ENCODE data around the gene CATSPER3. TPM values are rescaled to one million over a fixed set of nuclear protein-coding genes. Genes with fewer than 3 reads are reported as not detected.

The CATSPER3 gene
- total and polyA plus RNA-seq, 2 of the 13 experiments (the other 11 are each of a cell fraction or from before 2014, with no cell fraction given): 0.33 to 0.37 TPM

- CTCF ChIA-PET (ENCODE audit: low intra/inter-chr PET ratio, low total read pairs): no interaction called here
- ATAC-seq: peak; percentile 85
- TF ChIP-seq, protein P1, sequence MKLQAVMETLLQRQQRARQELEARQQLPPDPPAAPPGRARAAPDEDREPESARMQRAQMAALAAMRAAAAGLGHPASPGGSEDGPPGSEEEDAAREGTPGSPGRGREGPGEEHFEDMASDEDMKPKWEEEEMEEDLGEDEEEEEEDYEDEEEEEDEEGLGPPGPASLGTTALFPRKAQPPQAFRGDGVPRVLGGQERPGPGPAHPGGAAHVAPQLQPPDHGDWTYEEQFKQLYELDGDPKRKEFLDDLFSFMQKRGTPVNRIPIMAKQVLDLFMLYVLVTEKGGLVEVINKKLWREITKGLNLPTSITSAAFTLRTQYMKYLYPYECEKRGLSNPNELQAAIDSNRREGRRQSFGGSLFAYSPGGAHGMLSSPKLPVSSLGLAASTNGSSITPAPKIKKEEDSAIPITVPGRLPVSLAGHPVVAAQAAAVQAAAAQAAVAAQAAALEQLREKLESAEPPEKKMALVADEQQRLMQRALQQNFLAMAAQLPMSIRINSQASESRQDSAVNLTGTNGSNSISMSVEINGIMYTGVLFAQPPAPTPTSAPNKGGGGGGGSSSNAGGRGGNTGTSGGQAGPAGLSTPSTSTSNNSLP (IDR thresholded peaks at IDR 0.05; ENCODE audit: low read depth, low read length): peak; percentile 97
- TF ChIP-seq SMC3 (IDR thresholded peaks at IDR 0.05; ENCODE audit: low read length) (0 out of 2 replicates have a peak, but pooled peaks have one; percentile 12), POLR2G (IDR thresholded peaks at IDR 0.05; ENCODE audit: low read depth, low read length) (no peak), FOXK1 (CRISPR knock-in tag; IDR thresholded peaks at IDR 0.05; ENCODE audit: borderline replicate concordance, low read depth) (peak; percentile 45; the same call in 1 of the 2 replicates), CBX5 (CRISPR knock-in tag; IDR thresholded peaks at IDR 0.05; ENCODE audit: borderline replicate concordance) (0 out of 2 replicates have a peak, but pooled peaks have one; percentile 32), ZNF768 (CRISPR knock-in tag; IDR thresholded peaks at IDR 0.05) (no peak), CBX2 (IDR thresholded peaks at IDR 0.05; ENCODE audit: low read depth, low read length) (no peak), CBX2 (CRISPR knock-in tag; IDR thresholded peaks at IDR 0.05; ENCODE audit: low read depth) (no peak), ARID5B (CRISPR knock-in tag; IDR thresholded peaks at IDR 0.05) (peak; percentile 86)
- TF ChIP-seq, protein P2, sequence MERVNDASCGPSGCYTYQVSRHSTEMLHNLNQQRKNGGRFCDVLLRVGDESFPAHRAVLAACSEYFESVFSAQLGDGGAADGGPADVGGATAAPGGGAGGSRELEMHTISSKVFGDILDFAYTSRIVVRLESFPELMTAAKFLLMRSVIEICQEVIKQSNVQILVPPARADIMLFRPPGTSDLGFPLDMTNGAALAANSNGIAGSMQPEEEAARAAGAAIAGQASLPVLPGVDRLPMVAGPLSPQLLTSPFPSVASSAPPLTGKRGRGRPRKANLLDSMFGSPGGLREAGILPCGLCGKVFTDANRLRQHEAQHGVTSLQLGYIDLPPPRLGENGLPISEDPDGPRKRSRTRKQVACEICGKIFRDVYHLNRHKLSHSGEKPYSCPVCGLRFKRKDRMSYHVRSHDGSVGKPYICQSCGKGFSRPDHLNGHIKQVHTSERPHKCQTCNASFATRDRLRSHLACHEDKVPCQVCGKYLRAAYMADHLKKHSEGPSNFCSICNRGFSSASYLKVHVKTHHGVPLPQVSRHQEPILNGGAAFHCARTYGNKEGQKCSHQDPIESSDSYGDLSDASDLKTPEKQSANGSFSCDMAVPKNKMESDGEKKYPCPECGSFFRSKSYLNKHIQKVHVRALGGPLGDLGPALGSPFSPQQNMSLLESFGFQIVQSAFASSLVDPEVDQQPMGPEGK (CRISPR knock-in tag; IDR thresholded peaks at IDR 0.05): 0 out of 2 replicates have a peak, but pooled peaks have one; percentile 26
- TF ChIP-seq, protein P3, sequence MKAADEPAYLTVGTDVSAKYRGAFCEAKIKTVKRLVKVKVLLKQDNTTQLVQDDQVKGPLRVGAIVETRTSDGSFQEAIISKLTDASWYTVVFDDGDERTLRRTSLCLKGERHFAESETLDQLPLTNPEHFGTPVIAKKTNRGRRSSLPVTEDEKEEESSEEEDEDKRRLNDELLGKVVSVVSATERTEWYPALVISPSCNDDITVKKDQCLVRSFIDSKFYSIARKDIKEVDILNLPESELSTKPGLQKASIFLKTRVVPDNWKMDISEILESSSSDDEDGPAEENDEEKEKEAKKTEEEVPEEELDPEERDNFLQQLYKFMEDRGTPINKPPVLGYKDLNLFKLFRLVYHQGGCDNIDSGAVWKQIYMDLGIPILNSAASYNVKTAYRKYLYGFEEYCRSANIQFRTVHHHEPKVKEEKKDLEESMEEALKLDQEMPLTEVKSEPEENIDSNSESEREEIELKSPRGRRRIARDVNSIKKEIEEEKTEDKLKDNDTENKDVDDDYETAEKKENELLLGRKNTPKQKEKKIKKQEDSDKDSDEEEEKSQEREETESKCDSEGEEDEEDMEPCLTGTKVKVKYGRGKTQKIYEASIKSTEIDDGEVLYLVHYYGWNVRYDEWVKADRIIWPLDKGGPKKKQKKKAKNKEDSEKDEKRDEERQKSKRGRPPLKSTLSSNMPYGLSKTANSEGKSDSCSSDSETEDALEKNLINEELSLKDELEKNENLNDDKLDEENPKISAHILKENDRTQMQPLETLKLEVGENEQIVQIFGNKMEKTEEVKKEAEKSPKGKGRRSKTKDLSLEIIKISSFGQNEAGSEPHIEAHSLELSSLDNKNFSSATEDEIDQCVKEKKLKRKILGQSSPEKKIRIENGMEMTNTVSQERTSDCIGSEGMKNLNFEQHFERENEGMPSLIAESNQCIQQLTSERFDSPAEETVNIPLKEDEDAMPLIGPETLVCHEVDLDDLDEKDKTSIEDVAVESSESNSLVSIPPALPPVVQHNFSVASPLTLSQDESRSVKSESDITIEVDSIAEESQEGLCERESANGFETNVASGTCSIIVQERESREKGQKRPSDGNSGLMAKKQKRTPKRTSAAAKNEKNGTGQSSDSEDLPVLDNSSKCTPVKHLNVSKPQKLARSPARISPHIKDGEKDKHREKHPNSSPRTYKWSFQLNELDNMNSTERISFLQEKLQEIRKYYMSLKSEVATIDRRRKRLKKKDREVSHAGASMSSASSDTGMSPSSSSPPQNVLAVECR (CRISPR knock-in tag; IDR thresholded peaks at IDR 0.05; ENCODE audit: borderline replicate concordance): peak; percentile 36; the same call in 1 of the 2 replicates
Observed at GRCh38 chr5:134975078-134975715, 7.5 kb downstream of the CATSPER3 start.

More at GRCh38 chr5:134975078-134975715, 7.5 kb downstream of the CATSPER3 start:
- Histone ChIP-seq H3K4me1 (ENCODE audit: insufficient read depth, low read length) (peaks cover 15% of the 10 kb centered on the region), H3K27ac (ENCODE audit: extremely low read length, insufficient read depth, low read length) (peak overlapping the region; percentile 45), H4K20me1 (ENCODE audit: insufficient read depth, low read length) (no peaks in the 10 kb centered on the region), H3K9me3 (ENCODE audit: low read length) (peaks cover 13% of the 10 kb centered on the region; the same call in 1 of the 2 replicates), H3K36me3 (replicated peaks in 1 of 2; ENCODE audit: control insufficient read depth in 1 of 2, insufficient read depth in 2 of 2, low read length in 2 of 2) (no peaks in the 10 kb centered on the region; a peak in 1 of 5 replicates), H3K4me2 (ENCODE audit: low read depth, low read length) (0 out of 2 replicates have a peak overlapping the region, but pooled peaks have one; percentile 0), H2AFZ (ENCODE audit: low read length) (no peak overlapping the region), H3K79me2 (ENCODE audit: insufficient read depth, low read length) (no peaks in the 10 kb centered on the region), H3K9ac (ENCODE audit: insufficient read depth, low read depth, low read length) (no peak overlapping the region), H3K4me3 (replicated peaks in 1 of 3; ENCODE audit: insufficient read depth in 1 of 3, low read depth in 2 of 3, low read length in 3 of 3) (no peak overlapping the region), H3K27me3 (ENCODE audit: control insufficient read depth in 1 of 2, insufficient read depth in 2 of 2, low read length in 2 of 2) (no peaks in the 10 kb centered on the region)
- peak; percentile 87 for FAIRE-seq
- in situ Hi-C loops (cut with HindIII; ENCODE audit: extremely low pct_ligation_motif_present, low pct_unique_long_range_greater_than_20kb) (no loop called here), intact Hi-C loops (cut with micrococcal nuclease; ENCODE audit: unreplicated experiment) (no loop called here)
- BruUV-seq (replicated peaks): no TSS peak
- WGBS (ENCODE audit: low lambda C conversion rate): 6% methylated on average over 2 of the region's 2 CpGs
- POLR2A ChIA-PET: interaction anchor here (1.0 to 1.9 kb wide), 2 partner anchors 10 to 59 kb away, joined by 3 to 22 read pairs; no protein-coding TSS in a partner anchor
- DNase-seq (ENCODE audit: low spot score): peak; percentile 71
